H1 (cell line): ENCODE data around the gene KCNAB2. TPM values are rescaled to one million over a fixed set of nuclear protein-coding genes. Genes with fewer than 3 reads are reported as not detected.

Experiments
- CTCF ChIA-PET: fragments of 300-600 bp; sonication (Branson Sonifier 250); formaldehyde crosslinking; loops from one replicate; lab custom pipeline; 2021; ENCODE audit not compliant: partially characterized antibody; lab: Charles Lee
- POLR2A ChIA-PET: fragments of 300-600 bp; sonication (Branson Sonifier 250); formaldehyde crosslinking; loops from one replicate; lab custom pipeline; 2021; ENCODE audit warnings: inconsistent platforms; ENCODE audit not compliant: partially characterized antibody; lab: Charles Lee
- DNase-seq, 2 experiments: peaks; one replicate each; pipeline versions ENCODE4 v3.0.0 to v3.0.0-alpha.2; 2010 to 2022; ENCODE audit warnings: low spot score in 2 of 2, low read depth in 1 of 2, mixed read lengths in 1 of 2
- FAIRE-seq: peaks from 2 replicates; lab custom pipeline; 2011; peaks lifted over from hg19 to GRCh38; lab: Jason Lieb, UNC
- H2AFZ ChIP-seq: 2 replicates; pipeline ENCODE4 v1.8.1; 2012; ENCODE audit warnings: low read length, inconsistent platforms
- H2AK5ac ChIP-seq: 2 replicates; pipeline ENCODE4 v1.6.1; 2013; ENCODE audit warnings: low read depth, low read length
- H2BK120ac ChIP-seq: replicated peaks from 2 replicates; pipeline ENCODE3; 2013; ENCODE audit warnings: low read depth, low read length, inconsistent platforms
- H2BK12ac ChIP-seq: 2 replicates; pipeline ENCODE4 v1.6.1; 2013; ENCODE audit warnings: low read depth, low read length
- H2BK15ac ChIP-seq: 2 replicates; pipeline ENCODE4 v1.6.1; 2013; ENCODE audit warnings: low read length
- H2BK20ac ChIP-seq: 2 replicates; pipeline ENCODE4 v1.6.1; 2013; ENCODE audit warnings: low read length
- H2BK5ac ChIP-seq: 2 replicates; pipeline ENCODE4 v1.6.1; 2013; ENCODE audit warnings: low read depth, low read length
- H3K14ac ChIP-seq: 2 replicates; pipeline ENCODE4 v1.6.1; 2013; ENCODE audit warnings: inconsistent platforms; ENCODE audit not compliant: insufficient read length
- H3K18ac ChIP-seq: 2 replicates; pipeline ENCODE4 v1.6.1; 2013; ENCODE audit warnings: low read length; ENCODE audit errors: extremely low read depth
- H3K23ac ChIP-seq: 2 replicates; pipeline ENCODE4 v1.6.1; 2013; ENCODE audit warnings: inconsistent platforms; ENCODE audit not compliant: insufficient read length
- H3K23me2 ChIP-seq: 2 replicates; pipeline ENCODE4 v1.6.1; 2013; ENCODE audit warnings: low read depth, low read length
- H3K27ac ChIP-seq: 2 replicates; pipeline ENCODE4 v1.6.1; 2011; ENCODE audit warnings: low read depth, low read length, inconsistent platforms
- H3K27me3 ChIP-seq, 4 experiments: replicated peaks in 1 of 4; 1 replicate in 1 of 4; 2 replicates in 3 of 4; pipeline versions ENCODE4 v1.6.1 to v1.8.1; 2011 to 2013; ENCODE audit warnings: low read length in 3 of 4, mild to moderate bottlenecking in 3 of 4, inconsistent platforms in 2 of 4, mixed read lengths in 2 of 4, moderate library complexity in 1 of 4; ENCODE audit not compliant: control insufficient read depth in 3 of 4, insufficient read depth in 3 of 4; ENCODE audit errors: extremely low read depth in 1 of 4
- H3K36me3 ChIP-seq, 4 experiments: 2 replicates each; pipeline versions ENCODE4 v1.6.1 to v1.8.1; 2011 to 2013; ENCODE audit warnings: mild to moderate bottlenecking in 4 of 4, low read length in 3 of 4, moderate library complexity in 2 of 4, control low read depth in 1 of 4, inconsistent platforms in 1 of 4; ENCODE audit not compliant: insufficient read depth in 4 of 4, control insufficient read depth in 2 of 4
- H3K4ac ChIP-seq: replicated peaks from 2 replicates; pipeline ENCODE3; 2013; ENCODE audit warnings: low read length, low read depth, mixed read lengths, inconsistent platforms; ENCODE audit not compliant: insufficient read length
- H3K4me1 ChIP-seq, 4 experiments: replicated peaks in 1 of 4; 1 replicate in 1 of 4; 2 replicates in 3 of 4; pipeline versions ENCODE4 v1.6.1 to v1.8.1; 2011 to 2013; ENCODE audit warnings: low read length in 3 of 4, inconsistent platforms in 2 of 4, mixed read lengths in 1 of 4; ENCODE audit not compliant: insufficient read depth in 4 of 4, control insufficient read depth in 3 of 4
- H3K4me2 ChIP-seq, 2 experiments: 2 replicates each; pipeline versions ENCODE4 v1.6.1 to v1.8.1; 2011 to 2013; ENCODE audit warnings: low read depth in 2 of 2, low read length in 2 of 2, control low read depth in 1 of 2, inconsistent platforms in 1 of 2, mild to moderate bottlenecking in 1 of 2; ENCODE audit not compliant: insufficient read depth in 1 of 2
- H3K4me3 ChIP-seq, 4 experiments: fragments of 200-600, 300-600 bp in 1 of 4; sonication (generic), shearing (Covaris generic), sonication (Bioruptor Twin) in 1 of 4; 2 replicates each; pipeline versions ENCODE4 v1.5.1 to v1.8.1; 2011 to 2016; ENCODE audit warnings: low read length in 4 of 4, low read depth in 3 of 4, control low read depth in 2 of 4, inconsistent platforms in 2 of 4, mild to moderate bottlenecking in 2 of 4, mixed read lengths in 1 of 4, moderate library complexity in 1 of 4; ENCODE audit not compliant: insufficient read depth in 2 of 4; ENCODE audit errors: extremely low read depth in 1 of 4
- H3K56ac ChIP-seq: replicated peaks from 2 replicates; pipeline ENCODE3; 2013; ENCODE audit warnings: low read depth, mild to moderate bottlenecking, mixed read lengths, low read length, inconsistent platforms; ENCODE audit not compliant: insufficient read length
- H3K79me1 ChIP-seq: 2 replicates; pipeline ENCODE4 v1.6.1; 2013; ENCODE audit warnings: low read depth, low read length, control low read depth
- H3K79me2 ChIP-seq, 2 experiments: 2 replicates each; pipeline versions ENCODE4 v1.6.1 to v1.8.1; 2012 to 2013; ENCODE audit warnings: low read length in 2 of 2, mild to moderate bottlenecking in 2 of 2, inconsistent platforms in 1 of 2; ENCODE audit not compliant: insufficient read depth in 2 of 2, control insufficient read depth in 1 of 2
- H3K9ac ChIP-seq, 4 experiments: replicated peaks in 1 of 4; 1 replicate in 1 of 4; 2 replicates in 3 of 4; pipeline versions ENCODE4 v1.6.1 to v1.8.1; 2011 to 2013; ENCODE audit warnings: low read depth in 3 of 4, low read length in 3 of 4, control low read depth in 2 of 4, mild to moderate bottlenecking in 2 of 4, moderate library complexity in 2 of 4, inconsistent platforms in 1 of 4; ENCODE audit errors: extremely low read depth in 1 of 4
- H3K9me3 ChIP-seq, 2 experiments: 2 replicates each; pipeline versions ENCODE4 v1.6.1 to v1.8.1; 2012 to 2013; ENCODE audit warnings: mild to moderate bottlenecking in 2 of 2, moderate library complexity in 2 of 2, control low read depth in 1 of 2, inconsistent platforms in 1 of 2, low read depth in 1 of 2, low read length in 1 of 2, mixed read lengths in 1 of 2; ENCODE audit not compliant: insufficient read depth in 2 of 2
- H4K20me1 ChIP-seq, 2 experiments: replicated peaks in 1 of 2; 2 replicates each; pipeline versions ENCODE3 to v1.8.1; 2011 to 2013; ENCODE audit warnings: inconsistent platforms in 2 of 2, low read length in 2 of 2, mild to moderate bottlenecking in 1 of 2; ENCODE audit not compliant: insufficient read depth in 2 of 2, control insufficient read depth in 1 of 2
- H4K5ac ChIP-seq: 2 replicates; pipeline ENCODE4 v1.6.1; 2013; ENCODE audit warnings: low read length, low read depth, mixed read lengths, inconsistent platforms; ENCODE audit not compliant: insufficient read length
- H4K8ac ChIP-seq: 2 replicates; pipeline ENCODE4 v1.8.0; 2013; ENCODE audit warnings: mild to moderate bottlenecking, moderate library complexity, low read length, inconsistent platforms; ENCODE audit not compliant: insufficient read depth; ENCODE audit errors: extremely low read depth
- H4K91ac ChIP-seq: replicated peaks from 2 replicates; pipeline ENCODE3; 2013; ENCODE audit warnings: low read length, mixed read lengths, inconsistent platforms; ENCODE audit not compliant: insufficient read length
- ASH2L ChIP-seq: fragments of 200-600, 300-600 bp; sonication (generic); IDR thresholded peaks from one replicate; pipeline ENCODE4 v1.7.1; 2017; ENCODE audit warnings: low read length
- CHD2 ChIP-seq: IDR thresholded peaks from 2 replicates; pipeline ENCODE4 v1.6.1; 2012; ENCODE audit warnings: low read length, improper control_type of control experiment
- KDM1A ChIP-seq: fragments of 200-600, 300-600 bp; sonication (generic); IDR thresholded peaks from 2 replicates; pipeline ENCODE4 v1.7.1; 2016; ENCODE audit warnings: mild to moderate bottlenecking, low read length, borderline replicate concordance
- KDM4A ChIP-seq: IDR thresholded peaks from one replicate; pipeline ENCODE4 v1.7.1; 2012; ENCODE audit warnings: low read depth, mild to moderate bottlenecking, moderate library complexity, low read length, inconsistent platforms; ENCODE audit not compliant: severe bottlenecking
- PHF8 ChIP-seq: fragments of 200-600 bp; sonication (generic); conservative IDR thresholded peaks from 2 replicates; pipeline ENCODE4 v1.7.1; 2012; ENCODE audit warnings: low read depth, mild to moderate bottlenecking, inconsistent platforms, low read length, moderate library complexity
- SAP30 ChIP-seq: fragments of 300-600 bp; sonication (generic); IDR thresholded peaks from 2 replicates; pipeline ENCODE4 v1.7.1; 2012; ENCODE audit warnings: low read length, moderate library complexity, mild to moderate bottlenecking, inconsistent platforms; ENCODE audit not compliant: insufficient read depth, insufficient replicate concordance
- YY1 ChIP-seq: IDR thresholded peaks from 2 replicates; pipeline ENCODE4 v1.6.1; 2011; ENCODE audit warnings: low read depth, mild to moderate bottlenecking, low read length
- WGBS, 2 experiments: shearing (Covaris generic) in 1 of 2; methylation state at CpG; one replicate each; pipeline versions ENCODE4 v1.1.6 to v1.1.7; 2013 to 2015; ENCODE audit warnings: low lambda C conversion rate in 2 of 2, mixed read lengths in 2 of 2, inconsistent platforms in 1 of 2, low coverage in 1 of 2, missing lambda C conversion rate in 1 of 2; ENCODE audit not compliant: insufficient replicate concordance in 2 of 2, insufficient coverage in 1 of 2, insufficient read length in 1 of 2; ENCODE audit errors: extremely low coverage in 1 of 2, missing lambda C conversion rate in 1 of 2; 5-methylcytosine and 5-hydroxymethylcytosine counted together
- polyA plus RNA-seq, 7 experiments: library from polyadenylated mRNA; depleted of rRNA in 3 of 7; stranded (reverse) in 5 of 7; unstranded in 2 of 7; fragments of >200 nt in 5 of 7; fragments of 200-250 nt in 2 of 7; gene quantifications; 1 replicate in 5 of 7; 2 replicates in 1 of 7; 4 replicates in 1 of 7; pipeline versions ENCODE4 v1.2.1 to v1.2.3, GENCODE V29; 2011 to 2013; ENCODE audit warnings: missing spikeins in 2 of 7, mixed read lengths in 2 of 7
- total RNA-seq: library from RNA; stranded (reverse); fragmentation: NEBNext Ultra II Directional; extraction: Animal tissue kit (Norgen Biotek cat#: 25700); gene quantifications from 2 replicates; pipeline ENCODE4 v1.2.1, GENCODE V29; 2021
- TF ChIP-seq, protein P1 (sequence below), 3 experiments: IDR thresholded peaks; 1 replicate in 2 of 3; 2 replicates in 1 of 3; pipeline versions ENCODE4 v1.5.1 to v1.6.1; 2011; ENCODE audit warnings: low read length in 3 of 3, mild to moderate bottlenecking in 3 of 3, inconsistent platforms in 2 of 3, low read depth in 1 of 3, moderate library complexity in 1 of 3; ENCODE audit not compliant: insufficient read depth in 1 of 3; ENCODE audit errors: control extremely low read depth in 1 of 3

KCNAB2 gene
- total and polyA plus RNA-seq, 2 of the 8 experiments (the other 6 are each of a cell fraction or from before 2014, with no cell fraction given), result 4.5 to 7.0 TPM

GRCh38 chr1:6071219-6071618 lies 25.5 kb downstream of the KCNAB2 start:
- TF ChIP-seq, protein P1, sequence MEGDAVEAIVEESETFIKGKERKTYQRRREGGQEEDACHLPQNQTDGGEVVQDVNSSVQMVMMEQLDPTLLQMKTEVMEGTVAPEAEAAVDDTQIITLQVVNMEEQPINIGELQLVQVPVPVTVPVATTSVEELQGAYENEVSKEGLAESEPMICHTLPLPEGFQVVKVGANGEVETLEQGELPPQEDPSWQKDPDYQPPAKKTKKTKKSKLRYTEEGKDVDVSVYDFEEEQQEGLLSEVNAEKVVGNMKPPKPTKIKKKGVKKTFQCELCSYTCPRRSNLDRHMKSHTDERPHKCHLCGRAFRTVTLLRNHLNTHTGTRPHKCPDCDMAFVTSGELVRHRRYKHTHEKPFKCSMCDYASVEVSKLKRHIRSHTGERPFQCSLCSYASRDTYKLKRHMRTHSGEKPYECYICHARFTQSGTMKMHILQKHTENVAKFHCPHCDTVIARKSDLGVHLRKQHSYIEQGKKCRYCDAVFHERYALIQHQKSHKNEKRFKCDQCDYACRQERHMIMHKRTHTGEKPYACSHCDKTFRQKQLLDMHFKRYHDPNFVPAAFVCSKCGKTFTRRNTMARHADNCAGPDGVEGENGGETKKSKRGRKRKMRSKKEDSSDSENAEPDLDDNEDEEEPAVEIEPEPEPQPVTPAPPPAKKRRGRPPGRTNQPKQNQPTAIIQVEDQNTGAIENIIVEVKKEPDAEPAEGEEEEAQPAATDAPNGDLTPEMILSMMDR (IDR thresholded peaks at IDR 0.05; ENCODE audit: control extremely low read depth in 1 of 3, insufficient read depth in 1 of 3, low read depth in 1 of 3, low read length in 3 of 3), result no peak
- TF ChIP-seq PHF8 (no peak), KDM1A (no peak), YY1 (no peak), SAP30 (no peak), ASH2L (no peak), KDM4A (no peak), CHD2 (no peak)
- no peaks in the 10 kb centered on the region for H3K23me2 ChIP-seq
- ChIA-PET POLR2A (interaction anchor here (1.4 kb wide), 1 partner anchor 9 kb away, joined by 4 read pairs; no protein-coding TSS in a partner anchor), CTCF (interaction anchor here (0.8 to 4.6 kb wide), 4 partner anchors 12 to 168 kb away, joined by 3 to 22 read pairs (median 4); no protein-coding TSS in a partner anchor)
- no peak overlapping the region for H2AK5ac ChIP-seq
- peaks cover 0 to 2% of the 10 kb centered on the region in 2 experiments for H4K20me1 ChIP-seq
- no peak overlapping the region for H3K14ac ChIP-seq
- H2BK120ac ChIP-seq, result no peak overlapping the region
- no peak overlapping the region for H2AFZ ChIP-seq
- no peak overlapping the region for H3K23ac ChIP-seq
- no peak overlapping the region for H3K9ac ChIP-seq
- no peaks in the 10 kb centered on the region for H3K9me3 ChIP-seq
- H3K18ac ChIP-seq, result no peak overlapping the region; the same call in 1 of the 2 replicates
- DNase-seq (no peak), FAIRE-seq (no peak)
- no peaks in the 10 kb centered on the region for H3K4me1 ChIP-seq
- H3K56ac ChIP-seq, result no peak overlapping the region
- H3K4me3 ChIP-seq, result no peak overlapping the region
- no peak overlapping the region for H3K4ac ChIP-seq
- H3K36me3 ChIP-seq, result no peaks in the 10 kb centered on the region
- no peak overlapping the region for H3K4me2 ChIP-seq
- H2BK5ac ChIP-seq, result no peak overlapping the region
- H3K79me2 ChIP-seq, result no peaks in the 10 kb centered on the region
- H4K91ac ChIP-seq, result no peak overlapping the region
- no peak overlapping the region for H2BK15ac ChIP-seq
- H4K8ac ChIP-seq, result peak overlapping the region; percentile 46; the same call in 1 of the 2 replicates
- no peak overlapping the region for H2BK12ac ChIP-seq
- no peak overlapping the region for H2BK20ac ChIP-seq
- H3K27me3 ChIP-seq, result no peaks in the 10 kb centered on the region; a peak in 1 of 7 replicates
- no peak overlapping the region for H3K27ac ChIP-seq
- no peak overlapping the region for H4K5ac ChIP-seq
- H3K79me1 ChIP-seq, result no peaks in the 10 kb centered on the region
- WGBS, 2 experiments, result 91% methylated on average over 13 of the region's 13 CpGs; no CpG with 5 or more reads in 1 of the 2 experiments
